Esophagus squamous epithelium (tissue), 4 donors: ENCODE results near the gene CCDC50.

Experiments
- CTCF ChIP-seq, 6 experiments: fragments of 450-650 bp in 4 of 6; fragments of 200-600 bp in 2 of 6; sonication (generic) in 2 of 6; IDR thresholded peaks; one replicate each; pipeline ENCODE4 v1.5.1; 2016 to 2019; ENCODE audit warnings: antibody characterized with exemption in 6 of 6, mild to moderate bottlenecking in 4 of 6, moderate library complexity in 4 of 6
- POLR2A ChIP-seq, 4 donors: fragments of 450-650 bp; IDR thresholded peaks; one replicate each; pipeline ENCODE4 v1.6.1; 2017; ENCODE audit warnings: antibody characterized with exemption in 4 of 4, mild to moderate bottlenecking in 4 of 4, moderate library complexity in 3 of 4

DNA sequence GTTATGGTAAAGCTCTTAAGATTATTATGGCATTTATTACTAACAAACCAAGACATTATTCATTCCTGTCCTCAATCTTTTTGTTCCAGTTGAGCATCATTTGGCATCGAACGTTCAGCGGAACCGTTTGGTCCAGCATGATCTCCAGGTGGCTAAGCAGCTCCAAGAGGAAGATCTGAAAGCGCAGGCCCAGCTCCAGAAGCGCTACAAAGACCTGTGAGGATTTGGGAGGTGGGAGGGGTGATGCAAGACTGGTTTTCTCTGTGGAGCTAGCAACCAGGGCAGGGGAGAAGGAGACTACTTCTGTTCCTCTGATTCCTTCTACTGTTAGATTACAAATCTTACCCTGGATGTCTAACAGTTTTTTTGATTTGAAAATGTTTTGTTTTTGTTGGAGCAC, 28.7 kb downstream of the CCDC50 start:
- TF ChIP-seq CTCF (IDR thresholded peaks at IDR 0.05), result no peak
- no peak for TF ChIP-seq POLR2A (IDR thresholded peaks at IDR 0.05)
